HG03565 (cell line): ENCODE results near the gene FERMT2.

Experiments used
- ATAC-seq: cut with Tn5 transposase; IDR thresholded peaks from one replicate; pipeline ENCODE4 v1.9.1; 2021; ENCODE audit warnings: mild to moderate bottlenecking, moderate library complexity; ENCODE audit not compliant: unreplicated experiment

Gene FERMT2

GRCh38 chr14:52902971-52903619 is 47.8 kb downstream of the FERMT2 start:
- ATAC-seq = no peak

DNA sequence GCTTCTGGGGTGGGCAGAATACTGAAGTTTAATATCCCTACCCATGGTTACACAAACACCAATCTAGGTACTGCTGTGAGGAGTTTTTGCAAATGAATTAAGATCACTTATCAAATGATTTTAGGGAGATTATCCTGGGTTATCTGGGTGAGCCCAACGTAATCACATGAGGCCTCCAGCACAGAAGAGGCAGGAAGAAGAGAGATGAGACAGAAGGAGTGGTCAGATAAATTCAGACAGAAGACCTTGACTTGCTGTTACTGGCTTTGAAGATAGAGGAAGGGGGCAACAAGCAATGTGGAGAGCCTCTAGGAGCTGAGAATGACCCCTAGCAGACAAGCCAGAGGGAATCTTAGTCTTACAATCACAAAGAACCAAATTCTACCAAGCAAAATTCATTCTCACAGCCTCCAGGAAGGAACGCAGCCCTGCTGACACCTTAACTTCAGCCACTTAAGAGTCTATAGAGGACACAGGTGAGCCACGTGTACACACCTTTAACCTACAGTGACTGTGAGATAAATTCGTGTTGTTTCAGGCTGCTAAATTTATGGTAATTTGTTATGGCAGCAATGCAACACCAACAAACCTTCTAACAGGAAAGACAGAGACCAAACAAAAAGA is 49.4 kb downstream of the FERMT2 start:
- ATAC-seq = no peak

DNA sequence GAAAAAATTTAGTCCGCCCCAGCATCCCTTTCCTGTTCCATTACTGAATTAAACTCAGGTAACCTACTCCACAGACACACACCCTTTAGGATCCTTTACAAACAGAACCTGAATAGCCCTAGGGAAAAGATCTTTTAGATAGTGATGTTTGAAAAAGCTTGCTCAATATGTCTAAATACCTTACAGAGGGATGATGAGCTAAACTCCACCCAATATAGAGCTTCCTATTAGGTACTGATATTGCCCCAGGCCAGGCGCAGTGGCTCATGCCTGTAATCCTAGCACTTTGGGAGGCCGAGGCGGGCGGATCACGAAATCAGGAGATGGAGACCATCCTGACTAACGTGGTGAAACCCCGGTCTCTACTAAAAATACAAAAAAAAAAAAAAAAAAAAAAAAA is 50.1 kb downstream of the FERMT2 start:
- no peak for ATAC-seq

DNA sequence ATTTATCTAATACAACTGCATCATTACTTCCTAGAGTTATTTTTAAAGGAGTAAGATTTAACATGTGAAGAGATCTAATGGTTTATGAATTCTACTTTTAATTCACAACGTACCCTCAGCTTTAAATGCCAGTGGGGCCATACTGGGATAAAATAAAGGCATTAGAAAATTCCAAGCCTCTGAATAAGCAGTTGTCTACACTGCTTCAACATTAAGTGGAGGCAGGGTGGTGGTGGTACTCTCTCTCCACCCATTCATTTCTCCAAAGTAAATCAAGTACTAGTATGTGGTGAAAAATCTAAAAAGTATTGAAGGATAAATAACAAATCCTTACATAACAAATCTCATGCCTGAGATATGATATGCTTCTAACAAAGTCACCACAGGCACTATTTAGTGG is 52.4 kb downstream of the FERMT2 start:
- ATAC-seq = no peak

DNA sequence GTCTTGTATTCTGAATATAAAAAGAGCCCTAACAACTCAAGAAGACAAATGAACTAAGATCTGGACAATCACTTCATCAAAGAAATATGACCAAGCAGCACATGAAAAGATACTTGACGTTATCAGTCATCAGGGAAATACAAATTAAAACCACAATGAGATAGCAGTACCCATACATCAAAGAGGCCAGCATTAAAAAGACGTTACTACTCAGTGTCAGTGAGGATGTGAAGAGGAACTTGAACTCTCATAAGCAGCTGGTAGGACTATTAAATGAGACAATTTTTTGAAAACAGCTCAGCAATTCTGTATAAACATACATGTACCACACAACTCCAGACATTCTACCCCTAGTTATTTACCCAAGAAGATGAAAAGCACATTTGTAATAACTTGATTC is 55.9 kb downstream of the FERMT2 start:
- no peak for ATAC-seq

DNA sequence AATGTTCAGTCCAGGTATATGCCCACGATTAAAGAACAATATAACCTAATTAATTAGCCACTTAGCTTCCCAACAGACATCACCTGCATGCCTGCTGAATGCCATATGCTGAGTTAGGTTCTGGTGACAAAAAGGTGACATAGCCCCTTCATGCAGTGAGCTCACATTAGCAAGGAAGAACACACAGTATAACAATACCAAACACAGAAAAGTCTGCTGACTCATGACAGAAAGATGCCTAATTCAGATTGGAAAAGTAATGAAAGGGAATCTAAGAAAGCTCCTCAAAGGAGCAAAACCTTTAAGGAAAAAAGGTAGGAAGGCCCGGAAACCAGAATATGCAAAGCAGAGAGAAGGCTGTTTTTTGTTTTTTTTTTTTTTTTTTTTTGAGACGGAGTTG is 59.0 kb downstream of the FERMT2 start:
- no peak for ATAC-seq

DNA sequence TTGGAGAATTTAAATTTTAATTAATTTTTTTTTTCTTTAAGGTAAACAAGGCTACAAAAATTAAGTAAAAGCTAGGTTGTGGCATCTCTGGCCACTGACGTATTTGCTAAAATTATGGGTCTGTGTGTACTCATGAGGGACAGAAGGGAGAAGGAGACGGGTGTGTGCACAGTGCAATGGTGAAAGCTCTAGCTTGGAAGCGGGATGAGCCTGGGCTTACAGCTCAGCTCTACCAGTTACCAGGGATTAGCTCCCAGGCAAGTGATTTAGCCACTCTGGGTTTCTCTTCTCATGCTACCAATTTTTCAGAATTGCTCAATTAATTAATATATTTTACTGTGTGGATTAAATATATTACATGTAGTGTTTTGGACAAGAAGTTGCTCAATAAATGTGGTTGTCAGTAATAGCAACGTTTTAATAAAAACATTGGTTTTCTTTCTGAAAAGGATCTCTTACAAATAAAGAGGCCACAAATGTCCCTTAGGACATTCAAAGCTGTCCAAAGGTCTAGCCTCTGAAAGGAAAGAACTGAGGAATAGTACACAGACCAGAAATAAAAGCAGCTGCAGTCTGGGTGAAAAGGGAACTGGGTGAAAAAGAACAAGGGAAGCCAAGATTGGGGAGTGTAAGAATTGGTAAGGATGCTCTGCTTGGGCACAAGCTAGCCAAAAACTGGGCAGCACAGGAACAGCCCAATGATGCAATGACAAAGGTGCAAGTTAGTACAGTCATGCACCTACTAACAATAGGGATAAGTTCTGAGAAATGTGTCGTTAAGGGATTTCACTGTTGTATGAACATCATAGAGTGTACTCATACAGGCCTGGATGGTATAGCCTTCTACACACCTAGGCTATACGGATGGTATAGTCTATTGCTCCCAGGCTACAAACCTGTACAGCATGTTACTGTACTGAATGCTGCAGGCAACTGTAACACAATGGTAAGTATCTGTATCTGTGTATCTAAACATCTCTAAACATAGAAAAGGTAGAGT is 61.7 kb downstream of the FERMT2 start:
- no peak for ATAC-seq

DNA sequence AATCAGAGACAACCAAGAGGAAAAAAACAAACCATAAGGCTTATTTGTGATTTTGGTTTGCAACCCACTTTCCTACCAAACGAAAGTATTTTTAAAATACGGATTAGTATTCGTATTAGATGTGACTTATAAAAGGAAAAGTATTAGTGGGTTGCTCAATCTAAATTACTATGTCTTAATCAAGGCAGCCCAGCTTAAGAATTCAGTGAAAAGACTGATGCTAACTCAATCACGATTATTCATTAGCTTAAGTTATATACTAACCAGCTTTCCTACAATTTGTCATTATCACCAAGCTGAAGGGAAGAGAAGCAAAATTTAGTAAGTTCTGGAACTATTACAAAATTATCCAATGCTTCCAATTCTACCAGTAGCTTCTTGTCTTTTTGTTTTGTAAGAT is 62.7 kb downstream of the FERMT2 start:
- ATAC-seq = no peak

- ATAC-seq = no peak
These were observed 65.6 kb downstream of the FERMT2 start for GRCh38 chr14:52885230-52885629.

GRCh38 chr14:52883658-52884057 is 67.2 kb downstream of the FERMT2 start:
- ATAC-seq = no peak

GRCh38 chr14:52882824-52883223 is 68.0 kb downstream of the FERMT2 start:
- no peak for ATAC-seq

DNA sequence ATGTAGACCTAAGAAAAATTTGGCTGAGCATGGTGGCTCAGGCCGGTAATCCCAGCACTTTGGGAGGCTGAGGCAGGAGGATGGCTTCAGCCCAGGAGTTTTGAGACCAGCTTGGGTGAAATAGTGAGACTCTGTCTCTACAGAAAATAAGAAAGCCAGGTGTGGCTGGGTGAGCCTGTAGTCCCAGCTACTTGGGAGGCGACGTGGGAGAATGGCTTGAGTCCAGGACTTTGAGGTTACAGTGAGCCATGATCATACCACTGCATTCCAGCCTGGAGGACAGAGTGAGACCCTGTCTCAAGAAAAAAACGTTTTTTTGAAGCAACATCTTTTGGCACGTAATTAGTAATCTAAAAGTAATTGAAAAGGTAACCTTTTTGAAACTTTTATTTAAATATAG is 70.9 kb downstream of the FERMT2 start:
- no peak for ATAC-seq

GRCh38 chr14:52878946-52879345 is 71.9 kb downstream of the FERMT2 start:
- ATAC-seq = no peak

- no peak for ATAC-seq
These were observed 72.4 kb downstream of the FERMT2 start for GRCh38 chr14:52878469-52878868.

DNA sequence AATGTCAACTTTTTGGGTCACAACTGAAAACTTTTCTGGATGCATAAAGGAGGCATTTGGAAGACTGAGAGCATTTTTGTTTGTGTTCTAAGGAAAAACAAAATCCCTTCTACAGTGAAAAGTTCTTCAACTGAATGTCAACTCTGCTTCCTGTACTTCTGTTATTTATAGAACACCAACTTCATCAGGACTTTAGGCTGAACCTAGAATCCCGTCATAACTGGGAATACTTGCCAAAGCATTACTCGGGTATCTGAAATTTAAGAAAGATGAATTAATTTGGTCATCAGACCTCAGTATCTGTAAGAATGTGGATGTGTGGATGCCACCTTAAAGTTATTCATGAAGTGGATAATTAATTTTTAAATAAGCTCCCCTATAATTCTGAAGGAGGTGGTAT is 73.2 kb downstream of the FERMT2 start:
- no peak for ATAC-seq

DNA sequence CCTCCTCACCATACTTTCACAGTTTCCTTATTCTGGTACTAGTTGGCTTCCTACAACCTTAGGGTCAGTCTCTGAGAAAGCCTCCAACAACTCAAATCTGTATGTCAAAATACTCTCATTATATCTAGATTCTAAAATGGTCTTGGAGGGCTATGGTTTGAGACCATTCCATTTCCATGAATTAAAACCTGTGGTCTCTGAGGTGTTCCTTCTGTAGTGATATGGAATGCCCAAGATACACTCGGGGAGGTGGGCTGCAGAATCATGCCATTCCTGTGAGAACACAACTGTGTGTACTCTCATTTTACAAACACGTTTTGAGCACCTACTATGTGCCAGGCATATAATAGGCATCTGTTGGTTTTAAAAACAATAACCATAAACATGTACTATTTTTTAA is 74.0 kb downstream of the FERMT2 start:
- ATAC-seq = no peak

- no peak for ATAC-seq
These were observed 74.5 kb downstream of the FERMT2 start for GRCh38 chr14:52876311-52876710.

GRCh38 chr14:52875707-52876106 is 75.1 kb downstream of the FERMT2 start:
- ATAC-seq = no peak

DNA sequence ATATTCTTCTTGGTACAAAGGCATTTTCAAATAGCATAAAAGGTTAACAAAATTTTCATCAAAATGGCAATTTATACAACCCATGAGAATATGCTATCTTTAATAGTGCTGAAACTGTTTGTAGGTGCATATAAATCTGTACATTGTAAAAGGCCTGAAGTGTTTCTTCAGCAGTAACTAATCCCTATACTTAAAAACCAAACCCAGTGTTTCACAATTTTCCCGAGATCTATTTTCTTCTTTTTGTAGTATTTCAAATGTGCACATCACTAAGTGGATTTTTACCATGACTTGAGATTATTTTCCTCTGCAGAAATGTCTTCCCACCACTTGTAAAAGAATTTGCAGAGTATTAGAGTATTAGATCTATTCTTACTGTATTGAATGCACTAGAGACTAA is 76.5 kb downstream of the FERMT2 start:
- ATAC-seq = no peak

- no peak for ATAC-seq
These were observed 77.2 kb downstream of the FERMT2 start for GRCh38 chr14:52873694-52874093.

DNA sequence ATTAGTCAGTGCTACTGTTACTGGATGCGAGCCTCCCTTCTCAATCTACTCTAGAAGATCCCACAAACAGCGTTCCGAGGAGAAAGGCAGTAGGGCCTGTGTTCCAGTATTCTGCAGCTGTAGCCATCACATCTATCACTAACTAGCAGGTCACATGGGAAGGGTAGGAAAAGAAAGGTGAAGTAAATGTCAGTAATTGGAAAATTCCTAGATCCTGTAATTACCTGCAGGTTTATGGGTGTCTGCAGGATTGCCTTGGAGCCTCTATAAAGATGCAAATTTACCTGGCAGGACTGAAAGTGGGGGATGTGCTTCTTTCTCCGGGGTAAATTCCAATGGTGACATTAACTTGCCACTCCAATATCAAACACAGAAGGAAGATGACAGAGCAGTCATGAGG is 77.8 kb downstream of the FERMT2 start:
- ATAC-seq = no peak

DNA sequence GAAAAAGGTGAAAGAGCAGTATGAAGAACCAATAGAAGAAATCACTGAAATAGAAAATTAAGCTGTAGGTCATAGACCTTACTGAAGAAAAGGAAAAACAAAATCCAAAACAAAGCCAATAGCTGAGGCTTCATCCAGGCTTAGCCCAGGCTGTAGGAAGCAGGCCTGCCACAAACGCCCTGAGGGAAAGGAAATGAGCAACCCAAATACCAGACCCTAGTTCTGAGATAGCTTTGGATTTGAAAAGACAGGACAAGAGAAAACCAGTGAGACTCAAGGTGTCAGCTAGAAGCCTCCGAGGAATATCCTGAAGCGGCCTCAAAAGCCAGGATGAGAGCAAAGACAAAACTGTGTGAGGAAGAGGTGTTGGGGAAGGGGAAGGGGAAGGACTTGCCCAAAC is 79.2 kb downstream of the FERMT2 start:
- no peak for ATAC-seq
